IPS DF 4.7 (cell line): ENCODE data around the gene AP3D1.

Experiments used
- DNase-seq: peaks from one replicate; pipeline ENCODE4 v3.0.0-alpha.2; 2013; ENCODE audit warnings: low spot score; ENCODE audit errors: extremely low read depth

The AP3D1 gene

GRCh38 chr19:2181633-2181997, 30.2 kb upstream of the AP3D1 start:
- no peak for DNase-seq

- DNase-seq, result no peak
Observed at GRCh38 chr19:2180881-2181632, 29.7 kb upstream of the AP3D1 start.

- DNase-seq, result no peak
Observed at GRCh38 chr19:2180114-2180513, 28.7 kb upstream of the AP3D1 start.

GRCh38 chr19:2179095-2179494, 27.7 kb upstream of the AP3D1 start:
- no peak for DNase-seq

GRCh38 chr19:2176337-2176994, 25.1 kb upstream of the AP3D1 start:
- DNase-seq, result no peak

GRCh38 chr19:2175742-2176141, 24.4 kb upstream of the AP3D1 start:
- no peak for DNase-seq

- no peak for DNase-seq
Observed at GRCh38 chr19:2173767-2174577, 22.6 kb upstream of the AP3D1 start.

GRCh38 chr19:2173388-2173766, 22.0 kb upstream of the AP3D1 start:
- DNase-seq, result no peak

- no peak for DNase-seq
Observed at GRCh38 chr19:2171349-2172145, 20.2 kb upstream of the AP3D1 start.

GRCh38 chr19:2170987-2171348, 19.6 kb upstream of the AP3D1 start:
- no peak for DNase-seq

- DNase-seq, result no peak
Observed at GRCh38 chr19:2170219-2170618, 18.9 kb upstream of the AP3D1 start.

- no peak for DNase-seq
Observed at GRCh38 chr19:2168619-2169424, 17.5 kb upstream of the AP3D1 start.

- no peak for DNase-seq
Observed at GRCh38 chr19:2167896-2168618, 16.7 kb upstream of the AP3D1 start.

GRCh38 chr19:2166741-2167738, 15.7 kb upstream of the AP3D1 start:
- DNase-seq, result no peak

GRCh38 chr19:2164020-2164998, 12.9 kb upstream of the AP3D1 start:
- DNase-seq, result no peak

GRCh38 chr19:2160379-2160778, 9.0 kb upstream of the AP3D1 start:
- DNase-seq, result no peak

GRCh38 chr19:2157452-2157851, 6.1 kb upstream of the AP3D1 start:
- no peak for DNase-seq
